HepG2 (cell line): ENCODE results near the gene RIPOR1.

ENCODE experiments used
- CTCF ChIP-seq: sonication (generic); formaldehyde crosslinking; IDR thresholded peaks from 2 replicates; pipeline ENCODE4 v1.5.0; 2020; ENCODE audit warnings: mild to moderate bottlenecking, missing genetic modification reagents, moderate library complexity
- MIER3 ChIP-seq: IDR thresholded peaks from 2 replicates; pipeline ENCODE4 v1.6.1; 2016; ENCODE audit warnings: missing compliant biosample characterization, borderline replicate concordance
- NBN ChIP-seq: fragments of 450-650 bp; conservative IDR thresholded peaks from 2 replicates; pipeline ENCODE4 v1.6.1; 2017
- PRPF4 ChIP-seq: fragments of 200-400 bp; formaldehyde crosslinking; IDR thresholded peaks from 2 replicates; pipeline ENCODE4 v1.6.1; 2016; ENCODE audit warnings: low read length, low read depth; ENCODE audit not compliant: poor library complexity, severe bottlenecking
- RFX5 ChIP-seq: IDR thresholded peaks from 2 replicates; pipeline ENCODE4 v1.6.1; 2011; ENCODE audit warnings: low read depth, low read length, improper control_type of control experiment
- SNAPC2 ChIP-seq: sonication (generic); formaldehyde crosslinking; IDR thresholded peaks from 2 replicates; pipeline ENCODE4 v1.8.1; 2022; ENCODE audit warnings: mild to moderate bottlenecking, missing genetic modification reagents
- ZNF12 ChIP-seq: sonication (generic); formaldehyde crosslinking; IDR thresholded peaks from 2 replicates; pipeline ENCODE4 v1.5.0; 2020; ENCODE audit warnings: missing genetic modification reagents
- ZNF17 ChIP-seq: sonication (generic); formaldehyde crosslinking; IDR thresholded peaks from 2 replicates; pipeline ENCODE4 v1.5.0; 2020; ENCODE audit warnings: mild to moderate bottlenecking, missing genetic modification reagents
- ZNF451 ChIP-seq: sonication (generic); formaldehyde crosslinking; IDR thresholded peaks from 2 replicates; pipeline ENCODE4 v1.5.0; 2020; ENCODE audit warnings: mild to moderate bottlenecking, missing genetic modification reagents
- ZNF704 ChIP-seq: sonication (generic); formaldehyde crosslinking; IDR thresholded peaks from 2 replicates; pipeline ENCODE4 v1.8.1; 2023; ENCODE audit warnings: mild to moderate bottlenecking, inconsistent platforms, moderate library complexity, missing genetic modification reagents, borderline replicate concordance

GRCh38 chr16:67546091-67546501 lies 17.5 kb downstream of the RIPOR1 start:
- TF ChIP-seq CTCF (CRISPR knock-in tag): no peak
- no peak for TF ChIP-seq ZNF17 (CRISPR knock-in tag)
- no peak for TF ChIP-seq SNAPC2 (CRISPR knock-in tag)
- no peak for TF ChIP-seq ZNF704 (CRISPR knock-in tag)
- TF ChIP-seq ZNF451: no peak
- TF ChIP-seq NBN: no peak
- no peak for TF ChIP-seq ZNF12 (CRISPR knock-in tag)
- no peak for TF ChIP-seq PRPF4
- TF ChIP-seq MIER3 (CRISPR knock-in tag): no peak
- no peak for TF ChIP-seq RFX5
